NK-92 (cell line): ENCODE data around the gene PLCB1.

ENCODE experiments used
- DNase-seq: peaks from one replicate; lab custom pipeline; 2025; ENCODE audit not compliant: unreplicated experiment; lab: John Stamatoyannopoulos, UW

The PLCB1 gene

GRCh38 chr20:8242827-8243724 is 111.0 kb downstream of the PLCB1 start:
- DNase-seq: no peak

DNA sequence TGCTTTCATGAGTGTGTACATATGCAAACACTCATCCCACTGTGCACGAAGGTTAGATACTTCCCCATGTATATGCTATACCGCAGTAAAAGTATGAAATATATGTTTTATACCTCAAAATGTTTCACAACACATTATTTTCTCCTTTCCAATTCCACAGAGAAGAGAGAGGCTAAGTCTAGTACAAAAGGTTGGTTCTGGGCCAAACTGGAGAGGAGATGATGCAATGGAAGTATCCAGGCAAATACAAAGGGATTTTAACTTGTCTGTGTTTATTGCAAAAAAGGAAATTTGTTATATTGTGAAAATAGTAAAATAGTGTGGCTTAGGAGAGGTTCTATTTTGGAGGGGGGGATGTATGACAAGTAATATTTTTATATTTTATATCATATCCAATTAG is 112.6 kb downstream of the PLCB1 start:
- DNase-seq: no peak

GRCh38 chr20:8246153-8246552 is 114.1 kb downstream of the PLCB1 start:
- DNase-seq: no peak

DNA sequence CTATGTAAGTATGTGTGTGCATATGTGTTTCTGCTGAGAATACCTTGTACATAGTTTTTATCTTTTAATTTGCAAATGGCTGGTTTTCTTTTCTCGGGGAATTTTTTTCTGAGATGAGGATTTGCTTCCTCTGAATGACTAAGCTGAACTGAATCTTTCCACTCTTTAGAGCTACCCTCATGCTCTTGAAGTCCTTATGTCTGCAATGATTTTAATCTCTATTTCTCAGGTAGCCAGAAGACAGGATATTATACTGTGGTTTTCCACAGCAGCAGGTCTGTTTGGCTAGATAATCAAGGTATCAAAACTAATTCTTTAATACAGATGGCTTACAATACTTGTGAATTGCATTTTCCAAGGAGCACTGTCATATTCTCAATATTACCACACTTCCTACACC is 114.7 kb downstream of the PLCB1 start:
- DNase-seq: no peak

- no peak for DNase-seq
Observed at GRCh38 chr20:8248051-8248450, 116.0 kb downstream of the PLCB1 start.

DNA sequence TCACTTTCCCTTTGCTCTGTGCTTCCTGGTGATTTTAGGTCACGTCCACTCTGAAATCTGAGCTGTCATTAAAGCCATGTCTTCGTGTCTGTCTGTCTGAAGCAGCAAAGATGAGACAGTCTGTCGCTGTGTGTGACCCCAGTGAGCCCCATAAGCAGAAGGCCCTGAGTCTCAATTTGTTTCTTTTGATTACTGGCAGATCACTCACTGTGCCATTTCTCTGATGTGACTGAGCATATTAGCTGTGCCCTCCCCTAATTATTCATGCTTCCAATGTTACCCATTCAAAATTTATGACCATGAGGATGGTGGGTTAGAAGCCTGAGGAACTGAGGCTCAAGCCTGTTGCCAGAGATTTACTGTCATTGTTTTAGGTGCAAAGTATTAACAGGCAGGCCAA is 117.6 kb downstream of the PLCB1 start:
- DNase-seq: no peak

DNA sequence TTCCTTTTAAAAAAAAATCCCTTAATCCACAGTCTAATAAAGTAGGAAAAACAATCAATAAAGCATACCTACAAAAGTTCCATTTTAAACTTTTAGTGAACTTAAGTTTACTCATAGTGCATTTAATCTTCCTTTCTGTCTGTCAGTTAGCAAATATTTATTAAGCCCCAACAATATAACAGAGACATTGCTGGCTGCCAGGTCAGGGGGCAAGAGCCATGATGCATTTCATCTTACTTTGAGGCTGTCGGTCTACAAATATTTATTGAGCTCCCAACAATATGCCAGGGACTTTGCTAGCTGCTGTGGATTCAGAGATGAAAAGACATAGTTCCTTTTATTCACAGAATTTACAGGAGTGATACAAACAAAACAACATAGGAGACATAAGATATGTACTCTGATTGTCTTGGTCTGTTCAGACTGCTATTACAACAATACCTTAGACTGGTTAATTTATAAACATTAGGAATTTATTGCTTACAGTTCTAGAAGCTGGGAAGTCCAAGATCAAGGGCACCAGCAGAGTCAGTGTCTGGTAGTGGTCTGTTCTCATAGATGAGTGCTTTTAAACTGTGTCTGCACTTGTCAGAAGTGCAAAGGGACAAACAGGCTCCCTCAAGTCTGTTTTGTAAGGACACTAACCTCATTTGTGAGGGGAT is 118.6 kb downstream of the PLCB1 start:
- DNase-seq: no peak

DNA sequence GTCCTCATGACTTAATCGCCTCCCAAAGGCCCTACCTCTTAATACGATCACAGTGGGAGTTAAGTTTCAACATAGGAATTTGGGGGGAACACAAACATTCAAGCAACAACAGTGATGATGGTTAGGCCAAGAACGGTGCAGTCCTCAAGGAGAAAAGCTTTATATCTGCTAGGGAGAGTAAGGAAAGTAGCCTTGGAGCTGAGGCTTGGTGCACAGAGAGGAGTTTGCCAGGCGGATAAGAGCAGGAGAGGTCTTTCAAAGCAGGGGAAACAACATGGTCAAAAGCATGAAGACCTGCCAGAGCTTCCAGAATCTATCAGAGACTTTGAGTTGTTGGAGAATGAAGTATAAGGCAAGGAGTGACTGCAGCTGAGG is 119.1 kb downstream of the PLCB1 start:
- no peak for DNase-seq

- DNase-seq: no peak
Observed at GRCh38 chr20:8254911-8255582, 123.0 kb downstream of the PLCB1 start.

DNA sequence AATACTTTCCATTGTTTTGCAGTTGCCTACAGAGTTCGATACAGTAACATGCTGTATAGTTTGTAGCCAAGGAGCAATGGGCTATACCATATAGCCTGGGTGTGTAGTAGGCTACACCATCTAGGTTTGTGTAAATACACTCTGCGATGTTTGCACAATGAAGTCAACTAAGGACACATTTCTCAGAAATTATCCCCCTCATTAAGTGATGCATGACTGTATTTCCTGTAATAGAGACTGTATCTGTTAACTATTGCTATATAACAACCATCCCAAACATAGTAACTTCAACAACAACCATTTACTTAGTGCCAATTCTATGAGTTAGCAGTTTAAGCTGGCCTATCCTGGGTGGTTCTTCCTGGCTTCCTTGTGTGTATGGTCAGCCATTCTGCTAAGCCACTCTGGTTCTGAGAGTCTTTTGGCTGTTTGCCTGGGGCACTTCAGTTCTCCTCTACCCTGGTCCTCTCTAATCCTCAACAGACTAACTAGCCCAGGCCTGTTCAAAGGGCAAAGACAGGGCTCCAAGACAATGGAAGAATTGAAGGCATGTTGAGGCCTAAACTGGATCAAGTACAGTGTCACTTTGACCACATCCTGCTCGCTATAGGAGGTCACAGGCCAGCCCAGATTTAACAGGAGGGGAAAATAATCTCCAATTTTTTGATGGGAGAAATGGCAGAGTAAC is 124.0 kb downstream of the PLCB1 start:
- DNase-seq: no peak

DNA sequence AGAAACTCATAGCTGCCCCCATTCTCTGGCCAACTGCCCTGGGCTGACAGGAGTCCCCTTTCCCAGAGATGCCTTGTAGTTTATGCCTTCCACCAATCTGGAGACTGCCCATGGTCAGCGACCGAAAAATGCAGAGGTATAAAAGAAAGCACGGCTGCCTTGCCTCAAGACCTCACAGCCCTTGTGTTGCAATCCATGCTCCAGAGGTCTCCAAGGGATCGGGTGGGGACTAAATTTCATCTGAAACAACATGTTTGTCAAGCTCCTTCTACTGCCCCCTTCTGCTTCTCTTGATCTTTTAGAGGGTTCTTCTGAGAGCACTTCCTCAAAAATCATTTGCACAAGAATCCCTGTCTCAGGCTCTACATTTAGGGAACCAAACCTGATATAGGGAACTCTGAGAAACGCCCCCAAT is 128.8 kb downstream of the PLCB1 start:
- no peak for DNase-seq

DNA sequence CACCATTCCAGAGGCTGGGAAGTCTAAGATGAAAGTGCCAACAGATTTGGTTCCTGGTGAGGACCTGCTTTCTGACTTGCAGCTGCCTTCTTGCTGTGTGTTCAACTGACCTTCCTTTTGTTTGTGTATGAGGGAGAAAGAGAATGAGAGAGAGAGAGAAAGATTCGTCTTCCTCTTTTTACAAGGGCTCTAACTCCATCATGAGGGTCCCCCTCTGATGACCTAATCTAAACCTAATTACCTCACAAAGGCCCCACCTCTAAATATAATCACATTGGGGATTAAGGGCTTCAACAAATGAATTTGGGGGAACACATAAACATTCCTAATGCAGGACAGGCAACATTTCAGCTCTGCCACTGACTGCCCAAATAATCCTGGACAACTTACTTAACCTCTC is 130.7 kb downstream of the PLCB1 start:
- no peak for DNase-seq

GRCh38 chr20:8265588-8265987 is 133.5 kb downstream of the PLCB1 start:
- no peak for DNase-seq

- no peak for DNase-seq
Observed at GRCh38 chr20:8267009-8267408, 134.9 kb downstream of the PLCB1 start.

- DNase-seq: no peak
Observed at GRCh38 chr20:8271727-8272126, 139.7 kb downstream of the PLCB1 start.

GRCh38 chr20:8272766-8273165 is 140.7 kb downstream of the PLCB1 start:
- no peak for DNase-seq

DNA sequence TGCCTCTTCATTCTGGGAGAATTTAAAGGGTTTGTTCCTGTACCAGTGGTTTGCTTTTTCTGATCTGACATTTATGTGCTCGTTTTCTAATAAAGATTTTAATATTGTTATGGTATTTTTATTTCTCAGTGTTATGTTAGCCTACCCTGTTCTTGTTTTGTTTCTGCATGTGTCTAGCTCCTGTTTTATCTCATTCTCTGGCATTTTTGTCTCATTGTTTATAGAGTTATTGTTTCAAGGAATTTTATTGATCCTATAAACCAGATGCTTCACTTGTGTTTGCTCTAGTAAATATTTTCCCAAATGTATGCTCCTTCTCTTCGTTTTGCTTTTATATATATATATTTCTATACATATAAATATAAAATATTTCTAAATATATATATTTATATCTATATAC is 152.8 kb downstream of the PLCB1 start:
- DNase-seq: no peak

DNA sequence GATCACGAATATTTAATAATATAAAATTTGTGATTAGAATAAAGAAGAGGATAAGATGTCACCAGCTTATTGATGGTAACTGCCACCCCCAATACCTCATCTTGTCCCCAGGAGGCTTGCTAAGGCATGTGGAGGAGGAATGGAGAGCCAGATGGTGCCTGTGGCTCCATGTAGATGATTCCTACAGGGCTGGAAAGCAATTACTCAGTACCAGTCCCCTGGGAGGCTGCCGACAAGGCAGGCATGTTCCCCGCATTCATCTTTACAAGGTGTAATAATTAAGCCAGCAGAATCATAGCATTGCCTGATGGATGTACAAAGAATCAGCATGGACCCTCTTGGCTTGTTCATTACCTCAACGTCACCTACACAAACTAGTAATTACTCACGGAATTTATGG is 155.3 kb downstream of the PLCB1 start:
- no peak for DNase-seq

DNA sequence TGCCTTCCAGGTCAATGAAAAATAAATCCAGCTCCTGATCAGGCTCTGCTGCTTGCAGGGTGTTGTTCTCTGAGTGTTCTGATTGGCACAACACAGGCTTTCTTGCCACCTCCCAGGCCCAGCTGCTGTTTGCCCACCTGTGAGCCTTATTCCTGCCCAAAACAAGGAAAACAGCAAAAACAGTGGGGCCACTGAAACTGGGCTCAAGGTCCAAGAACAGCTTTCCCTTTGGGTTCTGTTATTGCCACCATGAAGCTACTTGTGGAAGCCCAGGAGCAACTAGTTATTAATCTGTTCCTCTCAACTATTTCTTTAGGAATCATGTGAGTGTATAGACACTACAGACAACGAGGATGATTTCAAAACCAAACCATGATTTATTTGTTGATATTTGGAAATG is 159.1 kb downstream of the PLCB1 start:
- no peak for DNase-seq

GRCh38 chr20:8291873-8292272 is 159.8 kb downstream of the PLCB1 start:
- DNase-seq: no peak

GRCh38 chr20:8292793-8293192 is 160.7 kb downstream of the PLCB1 start:
- DNase-seq: no peak
